Keratinocyte (primary cell): Measurements from ENCODE around the gene FEN1. TPM values are rescaled to one million over a fixed set of nuclear protein-coding genes. Genes with fewer than 3 reads are reported as not detected.

ENCODE experiments used
- DNase-seq: peaks from one replicate; pipeline ENCODE4 v3.0.0-alpha.2; 2011; ENCODE audit warnings: low read depth, missing footprints, low spot score
- FAIRE-seq: peaks from 2 replicates; lab custom pipeline; 2011; peaks lifted over from hg19 to GRCh38; lab: Jason Lieb, UNC
- H2AFZ ChIP-seq: 2 replicates; pipeline ENCODE4 v1.6.0; 2012; ENCODE audit warnings: low read length, control low read depth, inconsistent platforms; ENCODE audit not compliant: control insufficient read depth
- H3K27ac ChIP-seq: 2 replicates; pipeline ENCODE4 v1.5.1; 2011; ENCODE audit warnings: low read length; ENCODE audit not compliant: control insufficient read depth, insufficient read depth
- H3K27me3 ChIP-seq: 3 replicates; pipeline ENCODE4 v1.6.0; 2011; ENCODE audit warnings: low read length; ENCODE audit not compliant: control insufficient read depth, insufficient read depth; ENCODE audit errors: extremely low read depth
- H3K36me3 ChIP-seq, 2 experiments: 2 replicates in 1 of 2; 3 replicates in 1 of 2; pipeline ENCODE4 v1.5.1; 2011; ENCODE audit warnings: low read length in 2 of 2, mild to moderate bottlenecking in 1 of 2; ENCODE audit not compliant: control insufficient read depth in 2 of 2, insufficient read depth in 2 of 2; ENCODE audit errors: extremely low read depth in 1 of 2
- H3K4me1 ChIP-seq: 3 replicates; pipeline ENCODE4 v1.5.1; 2011; ENCODE audit warnings: low read length; ENCODE audit not compliant: control insufficient read depth, insufficient read depth; ENCODE audit errors: extremely low read depth
- H3K4me2 ChIP-seq: 3 replicates; pipeline ENCODE4 v1.6.0; 2011; ENCODE audit warnings: low read depth, low read length; ENCODE audit not compliant: control insufficient read depth, insufficient read depth; ENCODE audit errors: extremely low read depth
- H3K4me3 ChIP-seq, 3 experiments: fragments of 200-600 bp in 1 of 3; sonication (generic) in 1 of 3; 2 replicates in 2 of 3; 3 replicates in 1 of 3; pipeline ENCODE4 v1.5.1; 2011 to 2016; ENCODE audit warnings: low read length in 3 of 3, mild to moderate bottlenecking in 3 of 3, control low read depth in 2 of 3, inconsistent platforms in 1 of 3, low read depth in 1 of 3, mixed read lengths in 1 of 3, mixed run types in 1 of 3, moderate library complexity in 1 of 3; ENCODE audit not compliant: control insufficient read depth in 2 of 3, insufficient read depth in 2 of 3; ENCODE audit errors: extremely low read depth in 1 of 3
- H3K79me2 ChIP-seq: 2 replicates; pipeline ENCODE4 v1.6.0; 2012; ENCODE audit warnings: low read length; ENCODE audit not compliant: control insufficient read depth, insufficient read depth
- H3K9ac ChIP-seq: 3 replicates; pipeline ENCODE4 v1.6.0; 2011; ENCODE audit warnings: low read length; ENCODE audit not compliant: control insufficient read depth, insufficient read depth; ENCODE audit errors: extremely low read depth
- H3K9me1 ChIP-seq: 3 replicates; pipeline ENCODE4 v1.6.0; 2011; ENCODE audit warnings: low read length; ENCODE audit not compliant: control insufficient read depth, insufficient read depth; ENCODE audit errors: extremely low read depth
- H3K9me3 ChIP-seq: 2 replicates; pipeline ENCODE4 v1.5.1; 2012; ENCODE audit warnings: low read depth, low read length; ENCODE audit not compliant: control insufficient read depth
- H4K20me1 ChIP-seq: 3 replicates; pipeline ENCODE4 v1.6.0; 2011; ENCODE audit warnings: low read length; ENCODE audit not compliant: control insufficient read depth, insufficient read depth; ENCODE audit errors: extremely low read depth
- CTCF ChIP-seq, 3 experiments: IDR thresholded peaks in 1 of 3; conservative IDR thresholded peaks in 1 of 3; optimal IDR thresholded peaks in 1 of 3; 2 replicates in 2 of 3; 3 replicates in 1 of 3; pipeline versions ENCODE3 to v1.5.1; 2011; ENCODE audit warnings: low read length in 3 of 3, mild to moderate bottlenecking in 3 of 3, moderate library complexity in 2 of 3, control low read depth in 1 of 3, inconsistent platforms in 1 of 3; ENCODE audit not compliant: insufficient read depth in 2 of 3; ENCODE audit errors: extremely low read depth in 1 of 3
- EZH2 ChIP-seq: IDR thresholded peaks from one replicate; pipeline ENCODE4 v1.6.1; 2012; ENCODE audit warnings: inconsistent platforms, mild to moderate bottlenecking, low read length, moderate library complexity
- dilution Hi-C: fragments of 300-500 bp; cut with MboI; formaldehyde crosslinking; loops from one replicate; pipeline ENCODE4 v1.7.0; 2020; ENCODE audit warnings: low sequenced_read_pairs; ENCODE audit not compliant: extremely low pct_ligation_motif_present
- polyA plus RNA-seq, 5 experiments: library from polyadenylated mRNA; depleted of rRNA in 3 of 5; stranded (reverse) in 3 of 5; stranded (forward) in 1 of 5; unstranded in 1 of 5; fragments of >200 nt; gene quantifications; 1 replicate in 1 of 5; 2 replicates in 3 of 5; 3 replicates in 1 of 5; pipeline versions ENCODE4 v1.2.1 to v1.2.3, GENCODE V29; 2011 to 2012; ENCODE audit warnings: missing spikeins in 2 of 5, low read depth in 1 of 5, low replicate concordance in 1 of 5

The FEN1 gene
- polyA plus RNA-seq, 1 donor (not counting 4 experiments of a cell fraction or from before 2014, with no cell fraction given): 26.7 TPM

DNA sequence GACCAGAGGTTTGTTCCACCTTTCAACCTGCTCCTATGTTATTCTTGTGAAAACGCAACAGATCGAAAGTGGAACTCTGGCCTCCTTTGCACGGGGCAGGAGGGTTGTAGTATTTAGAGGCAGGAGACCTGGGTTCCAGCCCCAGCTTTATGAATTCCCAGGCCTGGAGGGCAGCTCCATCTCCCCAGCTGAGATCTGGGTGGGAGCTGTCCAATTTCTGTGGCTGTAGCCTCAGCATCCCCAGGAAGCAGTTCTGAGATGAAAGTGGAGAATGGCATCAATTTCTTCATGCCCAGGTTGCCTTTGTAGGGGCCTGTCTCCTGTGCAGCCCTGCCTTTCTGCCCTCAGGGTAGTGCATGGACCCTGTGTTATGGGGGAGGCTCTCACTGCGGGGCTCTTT is 39.5 kb downstream of the FEN1 start:
- no peak overlapping the region for H3K27ac ChIP-seq
- peaks cover 32% of the 10 kb centered on the region for H3K4me1 ChIP-seq
- peaks cover 5% of the 10 kb centered on the region for H4K20me1 ChIP-seq

DNA sequence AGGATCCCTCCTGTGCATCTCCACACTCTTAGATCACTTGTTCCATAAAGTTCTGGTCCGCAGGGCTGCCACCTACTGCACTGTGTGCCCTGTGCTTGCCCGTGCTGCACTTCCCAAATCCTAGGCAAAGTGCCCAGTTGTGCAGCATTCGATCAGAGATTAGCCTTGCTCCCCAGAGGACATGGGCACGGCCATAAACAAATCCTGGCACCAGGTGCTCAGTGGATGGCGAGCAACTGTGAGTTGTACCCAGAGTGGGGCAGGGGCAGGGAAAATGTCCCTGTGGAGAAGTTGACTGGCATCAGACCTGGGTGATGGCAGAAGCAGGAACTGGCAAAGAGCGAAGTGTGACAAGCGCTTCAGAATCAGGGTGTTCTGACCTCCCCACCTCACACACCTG is 40.0 kb downstream of the FEN1 start:
- H3K79me2 ChIP-seq: peaks cover 61% of the 10 kb centered on the region

More for the DNA sequence above, 39.5 kb downstream of the FEN1 start:
- FAIRE-seq (no peak), DNase-seq (no peak)
- dilution Hi-C loops: no loop called here
- Histone ChIP-seq H3K9ac (no peak overlapping the region), H3K79me2 (peaks cover 61% of the 10 kb centered on the region), H3K4me3 (no peak overlapping the region), H3K4me2 (no peak overlapping the region), H3K36me3 (peaks cover 3 to 9% of the 10 kb centered on the region in 2 experiments), H3K9me3 (no peaks in the 10 kb centered on the region), H3K9me1 (no peaks in the 10 kb centered on the region), H2AFZ (no peak overlapping the region), H3K27me3 (no peaks in the 10 kb centered on the region)
- TF ChIP-seq EZH2 (no peak), CTCF (optimal IDR thresholded peaks at IDR 0.05 in 1 of 3, IDR thresholded peaks at IDR 0.05 in 1 of 3, conservative IDR thresholded peaks at IDR 0.05 in 1 of 3; ENCODE audit: extremely low read depth in 1 of 3, insufficient read depth in 2 of 3, low read length in 3 of 3) (no peak)

More for the DNA sequence above, 40.0 kb downstream of the FEN1 start:
- H3K4me2 ChIP-seq: no peak overlapping the region
- no peaks in the 10 kb centered on the region for H3K9me1 ChIP-seq
- no peak overlapping the region for H3K27ac ChIP-seq
- H3K9ac ChIP-seq: no peak overlapping the region
- TF ChIP-seq EZH2: no peak
- no peak for TF ChIP-seq CTCF (optimal IDR thresholded peaks at IDR 0.05 in 1 of 3, IDR thresholded peaks at IDR 0.05 in 1 of 3, conservative IDR thresholded peaks at IDR 0.05 in 1 of 3; ENCODE audit: extremely low read depth in 1 of 3, insufficient read depth in 2 of 3, low read length in 3 of 3)
- H4K20me1 ChIP-seq: peaks cover 5% of the 10 kb centered on the region
- H2AFZ ChIP-seq: no peak overlapping the region
- H3K27me3 ChIP-seq: no peaks in the 10 kb centered on the region
- H3K9me3 ChIP-seq: no peaks in the 10 kb centered on the region
- FAIRE-seq (no peak), DNase-seq (no peak)
- peaks cover 5 to 9% of the 10 kb centered on the region in 2 experiments for H3K36me3 ChIP-seq
- dilution Hi-C loops: no loop called here
- H3K4me1 ChIP-seq: peaks cover 32% of the 10 kb centered on the region
- no peak overlapping the region for H3K4me3 ChIP-seq
